OCI-LY3 (cell line): Measurements from ENCODE around the gene LRP2.

ENCODE experiments used
- H2AFZ ChIP-seq: fragments of 200-600, 300-600 bp; shearing (Covaris generic); 2 replicates; pipeline ENCODE4 v1.6.0; 2014; ENCODE audit warnings: antibody characterized with exemption, low read depth, low read length
- H3K27ac ChIP-seq: fragments of 200-600, 300-600 bp; sonication (generic); 2 replicates; pipeline ENCODE4 v1.5.1; 2014; ENCODE audit warnings: mild to moderate bottlenecking, low read length, moderate library complexity, mixed read lengths
- H3K27me3 ChIP-seq: fragments of 200-600, 300-600 bp; sonication (generic); 2 replicates; pipeline ENCODE4 v1.6.1; 2014; ENCODE audit warnings: low read depth, low read length, mixed read lengths
- H3K36me3 ChIP-seq: fragments of 200-600, 300-600 bp; sonication (generic); replicated peaks from 2 replicates; pipeline ENCODE3; 2014; ENCODE audit warnings: low read depth, low read length, mixed read lengths
- H3K4me1 ChIP-seq: fragments of 300-600, 200-600 bp; sonication (generic); 2 replicates; pipeline ENCODE4 v1.6.1; 2014; ENCODE audit warnings: low read length, mixed read lengths
- H3K4me2 ChIP-seq: fragments of 200-600, 300-600 bp; sonication (generic); 2 replicates; pipeline ENCODE4 v1.6.1; 2014; ENCODE audit warnings: low read length, mixed read lengths
- H3K4me3 ChIP-seq: fragments of 300-600, 200-600 bp; sonication (generic); 2 replicates; pipeline ENCODE4 v1.5.1; 2014; ENCODE audit warnings: antibody characterized with exemption, mild to moderate bottlenecking, low read length, moderate library complexity
- H3K79me2 ChIP-seq: fragments of 300-600, 200-600 bp; shearing (Covaris generic); 2 replicates; pipeline ENCODE4 v1.6.1; 2014; ENCODE audit warnings: mild to moderate bottlenecking, low read length, mixed read lengths
- H3K9ac ChIP-seq: fragments of 300-600, 200-600 bp; shearing (Covaris generic); 2 replicates; pipeline ENCODE4 v1.6.0; 2014; ENCODE audit warnings: mild to moderate bottlenecking, low read length, moderate library complexity
- H3K9me3 ChIP-seq: fragments of 200-600, 300-600 bp; shearing (Covaris generic); 2 replicates; pipeline ENCODE4 v1.6.1; 2014; ENCODE audit warnings: low read length, mixed read lengths; ENCODE audit not compliant: insufficient read depth
- H4K20me1 ChIP-seq: fragments of 200-600, 300-600 bp; sonication (generic); 2 replicates; pipeline ENCODE4 v1.6.1; 2016; ENCODE audit warnings: low read length, mixed read lengths; ENCODE audit not compliant: insufficient read depth
- CTCF ChIP-seq: fragments of 200-600, 300-600 bp; sonication (generic); IDR thresholded peaks from 2 replicates; pipeline ENCODE4 v1.5.1; 2014; ENCODE audit warnings: antibody characterized with exemption, low read length, low read depth
- EZH2phosphoT487 ChIP-seq: fragments of 200-600 bp; shearing (Covaris generic); IDR thresholded peaks from 2 replicates; pipeline ENCODE4 v1.6.1; 2018; ENCODE audit warnings: antibody characterized with exemption, mixed run types, low read depth

The LRP2 gene

GRCh38 chr2:169146220-169146619 is 216.1 kb downstream of the LRP2 start:
- Histone ChIP-seq H3K9ac (no peak overlapping the region), H2AFZ (no peak overlapping the region), H3K36me3 (no peaks in the 10 kb centered on the region), H4K20me1 (no peaks in the 10 kb centered on the region), H3K79me2 (no peaks in the 10 kb centered on the region), H3K27me3 (no peaks in the 10 kb centered on the region), H3K9me3 (no peaks in the 10 kb centered on the region), H3K4me2 (no peak overlapping the region), H3K27ac (no peak overlapping the region), H3K4me3 (no peak overlapping the region), H3K4me1 (peaks cover 45% of the 10 kb centered on the region)
- TF ChIP-seq CTCF (no peak), EZH2phosphoT487 (no peak)

GRCh38 chr2:169143998-169144397 is 218.3 kb downstream of the LRP2 start:
- H2AFZ ChIP-seq, result no peak overlapping the region
- no peaks in the 10 kb centered on the region for H3K9me3 ChIP-seq
- no peak overlapping the region for H3K9ac ChIP-seq
- H3K27me3 ChIP-seq, result no peaks in the 10 kb centered on the region; the same call in 1 of the 2 replicates
- no peaks in the 10 kb centered on the region for H3K36me3 ChIP-seq
- H3K4me3 ChIP-seq, result peak overlapping the region; percentile 6; the same call in 1 of the 2 replicates
- H3K4me1 ChIP-seq, result peaks cover 42% of the 10 kb centered on the region
- peak overlapping the region; percentile 55 for H3K4me2 ChIP-seq
- H4K20me1 ChIP-seq, result no peaks in the 10 kb centered on the region
- no peak for TF ChIP-seq CTCF
- TF ChIP-seq EZH2phosphoT487, result no peak
- no peaks in the 10 kb centered on the region for H3K79me2 ChIP-seq
- no peak overlapping the region for H3K27ac ChIP-seq

- Histone ChIP-seq H4K20me1 (no peaks in the 10 kb centered on the region), H3K9me3 (no peaks in the 10 kb centered on the region), H3K9ac (no peak overlapping the region), H3K27ac (peak overlapping the region; percentile 39; the same call in 1 of the 2 replicates), H3K79me2 (no peaks in the 10 kb centered on the region), H3K27me3 (no peaks in the 10 kb centered on the region; the same call in 1 of the 2 replicates), H3K4me2 (peak overlapping the region; percentile 50), H3K4me3 (peak overlapping the region; percentile 32), H3K4me1 (peaks cover 38% of the 10 kb centered on the region), H3K36me3 (no peaks in the 10 kb centered on the region), H2AFZ (no peak overlapping the region)
- TF ChIP-seq EZH2phosphoT487, result no peak
- TF ChIP-seq CTCF, result peak; percentile 85
Measured at GRCh38 chr2:169141713-169142352, 220.5 kb downstream of the LRP2 start.

GRCh38 chr2:169139993-169140767 is 222.2 kb downstream of the LRP2 start:
- H3K4me3 ChIP-seq, result no peak overlapping the region
- TF ChIP-seq EZH2phosphoT487 (no peak), CTCF (no peak)

More at GRCh38 chr2:169139993-169140767, 222.2 kb downstream of the LRP2 start:
- no peaks in the 10 kb centered on the region for H4K20me1 ChIP-seq
- no peak overlapping the region for H3K4me2 ChIP-seq
- H3K9me3 ChIP-seq, result no peaks in the 10 kb centered on the region
- no peak overlapping the region for H2AFZ ChIP-seq
- H3K79me2 ChIP-seq, result no peaks in the 10 kb centered on the region
- peaks cover 37% of the 10 kb centered on the region for H3K4me1 ChIP-seq
- H3K9ac ChIP-seq, result no peak overlapping the region
- no peaks in the 10 kb centered on the region; the same call in 1 of the 2 replicates for H3K27me3 ChIP-seq
- H3K36me3 ChIP-seq, result no peaks in the 10 kb centered on the region
- no peak overlapping the region for H3K27ac ChIP-seq
